Lower lobe of right lung (tissue), 2 donors: ENCODE data around the gene PCNT. TPM values are rescaled to one million over a fixed set of nuclear protein-coding genes. Genes with fewer than 3 reads are reported as not detected.

ENCODE experiments used
- ATAC-seq, 2 donors: fragments of 200-7000 bp; cut with Tn5 transposase; one replicate each; pipeline ENCODE4 v1.9.1; 2020 to 2022; ENCODE audit warnings: mild to moderate bottlenecking in 2 of 2, moderate library complexity in 2 of 2
- DNase-seq: peaks from one replicate; pipeline ENCODE4 v3.0.0-alpha.2; 2020
- H3K27ac ChIP-seq: fragments of 200-600 bp; one replicate; pipeline ENCODE4 v1.8.0; 2022
- H3K27me3 ChIP-seq: fragments of 200-600 bp; one replicate; pipeline ENCODE4 v1.8.0; 2022; ENCODE audit warnings: low read depth
- H3K36me3 ChIP-seq: fragments of 200-600 bp; one replicate; pipeline ENCODE4 v1.8.0; 2022; ENCODE audit warnings: mild to moderate bottlenecking
- H3K4me1 ChIP-seq: fragments of 200-600 bp; one replicate; pipeline ENCODE4 v1.8.0; 2022
- H3K4me3 ChIP-seq: fragments of 200-600 bp; one replicate; pipeline ENCODE4 v1.8.0; 2022; ENCODE audit warnings: mild to moderate bottlenecking
- H3K9me3 ChIP-seq: fragments of 200-600 bp; one replicate; pipeline ENCODE4 v1.8.0; 2022
- intact Hi-C: fragments of 100-400 bp; cut with DNase I; formaldehyde crosslinking; loops from one replicate; pipeline ENCODE4 v1.11.0; 2022
- total RNA-seq: library from RNA; stranded (reverse); fragmentation: NEBNext Ultra II Directional; extraction: Animal tissue kit (Norgen Biotek cat#: 25700); gene quantifications from one replicate; pipeline ENCODE4 v1.2.1, GENCODE V29; 2021
- TF ChIP-seq, protein P1 (sequence below): fragments of 200-600 bp; IDR thresholded peaks from one replicate; pipeline ENCODE4 v1.8.0; 2022; ENCODE audit warnings: antibody characterized with exemption, mild to moderate bottlenecking
- donor health status: DM: no; HTN: yes; CAD: no; lungs with severe emphysema.

PCNT gene
- total RNA-seq, 1 donor from 2014 or later, result 36.5 TPM

DNA sequence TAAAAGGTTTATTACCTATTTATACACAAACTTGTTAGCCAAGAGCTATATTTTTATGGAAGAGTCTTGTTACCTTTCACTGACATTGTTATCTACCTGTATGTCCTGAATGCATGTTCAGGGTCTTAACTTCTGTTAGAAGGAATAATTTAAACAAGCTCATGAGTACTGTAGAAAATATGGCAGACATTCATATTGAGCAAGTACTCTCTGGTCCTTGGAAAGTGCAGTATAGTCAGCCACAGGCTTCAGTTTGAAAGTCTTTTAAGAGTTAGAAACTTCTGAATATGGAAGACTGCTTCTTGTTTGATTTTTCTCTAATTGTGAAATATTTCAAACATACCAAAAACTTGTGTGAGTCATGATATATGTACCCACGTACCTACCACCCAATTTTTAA is 151.3 kb downstream of the PCNT start:
- H3K27me3 ChIP-seq, result no peaks in the 10 kb centered on the region
- ATAC-seq (no peak), DNase-seq (no peak)
- H3K36me3 ChIP-seq, result no peaks in the 10 kb centered on the region
- TF ChIP-seq, protein P1, sequence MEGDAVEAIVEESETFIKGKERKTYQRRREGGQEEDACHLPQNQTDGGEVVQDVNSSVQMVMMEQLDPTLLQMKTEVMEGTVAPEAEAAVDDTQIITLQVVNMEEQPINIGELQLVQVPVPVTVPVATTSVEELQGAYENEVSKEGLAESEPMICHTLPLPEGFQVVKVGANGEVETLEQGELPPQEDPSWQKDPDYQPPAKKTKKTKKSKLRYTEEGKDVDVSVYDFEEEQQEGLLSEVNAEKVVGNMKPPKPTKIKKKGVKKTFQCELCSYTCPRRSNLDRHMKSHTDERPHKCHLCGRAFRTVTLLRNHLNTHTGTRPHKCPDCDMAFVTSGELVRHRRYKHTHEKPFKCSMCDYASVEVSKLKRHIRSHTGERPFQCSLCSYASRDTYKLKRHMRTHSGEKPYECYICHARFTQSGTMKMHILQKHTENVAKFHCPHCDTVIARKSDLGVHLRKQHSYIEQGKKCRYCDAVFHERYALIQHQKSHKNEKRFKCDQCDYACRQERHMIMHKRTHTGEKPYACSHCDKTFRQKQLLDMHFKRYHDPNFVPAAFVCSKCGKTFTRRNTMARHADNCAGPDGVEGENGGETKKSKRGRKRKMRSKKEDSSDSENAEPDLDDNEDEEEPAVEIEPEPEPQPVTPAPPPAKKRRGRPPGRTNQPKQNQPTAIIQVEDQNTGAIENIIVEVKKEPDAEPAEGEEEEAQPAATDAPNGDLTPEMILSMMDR, result no peak
- intact Hi-C loops, result no loop called here
- H3K27ac ChIP-seq, result no peak overlapping the region
- H3K4me1 ChIP-seq, result peaks cover 15% of the 10 kb centered on the region
- no peaks in the 10 kb centered on the region for H3K9me3 ChIP-seq
- no peak overlapping the region for H3K4me3 ChIP-seq

DNA sequence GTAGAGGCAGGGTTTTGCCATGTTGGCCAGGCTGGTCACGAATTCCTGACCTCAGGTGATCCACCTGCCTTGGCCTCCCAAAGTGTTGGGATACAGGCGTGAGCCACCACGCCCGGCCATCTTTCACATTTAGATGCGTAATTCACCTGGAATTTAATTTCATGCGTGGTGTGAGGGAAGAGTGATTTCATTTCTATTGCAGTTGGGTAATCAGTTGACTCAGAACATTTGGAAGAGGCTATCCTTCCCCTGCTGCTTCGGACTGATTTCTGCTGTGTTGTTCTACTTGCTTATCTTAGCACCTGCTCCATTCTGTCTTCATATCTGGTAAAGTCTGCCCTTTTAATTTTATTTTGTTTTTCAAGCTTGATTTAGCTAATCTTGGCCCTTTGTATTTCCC is 153.8 kb downstream of the PCNT start:
- DNase-seq, result no peak
- intact Hi-C loops, result no loop called here

GRCh38 chr21:46478910-46479309 is 155.0 kb downstream of the PCNT start:
- TF ChIP-seq, protein P1, result no peak
- H3K36me3 ChIP-seq, result no peaks in the 10 kb centered on the region
- intact Hi-C loops, result no loop called here
- no peak overlapping the region for H3K27ac ChIP-seq
- DNase-seq, result no peak
- no peaks in the 10 kb centered on the region for H3K27me3 ChIP-seq
- H3K4me1 ChIP-seq, result peaks cover 6% of the 10 kb centered on the region
- no peak overlapping the region for H3K4me3 ChIP-seq
- no peaks in the 10 kb centered on the region for H3K9me3 ChIP-seq
- no peak for ATAC-seq

More for the DNA sequence above, 153.8 kb downstream of the PCNT start:
- H3K27ac ChIP-seq, result no peak overlapping the region
- H3K27me3 ChIP-seq, result no peaks in the 10 kb centered on the region
- H3K36me3 ChIP-seq, result no peaks in the 10 kb centered on the region
- H3K4me1 ChIP-seq, result peaks cover 6% of the 10 kb centered on the region
- no peak overlapping the region for H3K4me3 ChIP-seq
- ATAC-seq, result no peak
- no peaks in the 10 kb centered on the region for H3K9me3 ChIP-seq
- TF ChIP-seq, protein P1, result no peak

DNA sequence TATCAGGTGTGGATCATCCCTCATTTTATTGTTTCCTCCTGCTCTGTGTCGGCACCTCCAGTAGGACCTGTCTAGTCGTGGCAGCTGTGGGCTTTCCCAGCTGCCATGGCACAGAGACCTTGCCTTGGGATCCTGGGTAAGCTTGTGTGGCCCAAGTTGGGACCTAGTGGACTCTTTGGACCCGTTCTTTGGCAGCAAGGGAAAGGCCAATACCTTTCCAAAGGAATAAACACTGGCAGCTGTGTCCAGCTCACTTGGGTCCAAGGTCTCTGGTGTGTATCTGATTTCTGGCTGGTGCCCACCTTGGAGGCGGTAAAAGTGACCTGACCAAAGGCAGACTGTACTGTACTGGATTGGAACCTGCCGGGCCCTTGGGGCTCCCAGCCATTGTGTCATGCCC is 156.5 kb downstream of the PCNT start:
- TF ChIP-seq, protein P1, result no peak
- peaks cover 8% of the 10 kb centered on the region for H3K36me3 ChIP-seq
- ATAC-seq (no peak), DNase-seq (no peak)
- no peak overlapping the region for H3K27ac ChIP-seq
- H3K4me3 ChIP-seq, result no peak overlapping the region
- H3K9me3 ChIP-seq, result no peaks in the 10 kb centered on the region
- peaks cover 6% of the 10 kb centered on the region for H3K4me1 ChIP-seq
- no peaks in the 10 kb centered on the region for H3K27me3 ChIP-seq
- intact Hi-C loops, result no loop called here

- peaks cover 6% of the 10 kb centered on the region for H3K4me1 ChIP-seq
- peaks cover 18% of the 10 kb centered on the region for H3K36me3 ChIP-seq
- TF ChIP-seq, protein P1, result no peak
- DNase-seq (no peak), ATAC-seq (no peak)
- no peak overlapping the region for H3K4me3 ChIP-seq
- no peaks in the 10 kb centered on the region for H3K9me3 ChIP-seq
- no peaks in the 10 kb centered on the region for H3K27me3 ChIP-seq
- H3K27ac ChIP-seq, result no peak overlapping the region
- intact Hi-C loops, result no loop called here
Observed at GRCh38 chr21:46482225-46482845, 158.4 kb downstream of the PCNT start.
